Kidney capillary endothelial cell (primary cell): Measurements from ENCODE around the gene CDK9.
"Not testable (repeated sequence)": the region's sequence is repeated elsewhere in the genome, so short reads cannot be mapped to it uniquely, and the experiment has no call there.

Source experiments
- DNase-seq: peaks from one replicate; pipeline ENCODE4 v3.0.0-alpha.2; 2018; ENCODE audit warnings: low spot score

Gene CDK9

GRCh38 chr9:127785933-127786772, at the start of gene CDK9:
Gene CDK9 (plus strand): TSS chr9:127786034. CDS start chr9:127786149, 115 bp downstream.
- no peak for DNase-seq

- DNase-seq, result no peak
Observed at GRCh38 chr9:127738666-127739065, 47.2 kb upstream of the CDK9 start.

- DNase-seq, result no peak
Observed at GRCh38 chr9:127739614-127740330, 46.1 kb upstream of the CDK9 start.

GRCh38 chr9:127741831-127742434, 43.9 kb upstream of the CDK9 start:
- no peak for DNase-seq

GRCh38 chr9:127742435-127743088, 43.3 kb upstream of the CDK9 start:
- DNase-seq, result no peak

GRCh38 chr9:127744398-127745110, 41.3 kb upstream of the CDK9 start:
- DNase-seq, result no peak

- DNase-seq, result no peak
Observed at GRCh38 chr9:127746959-127747569, 38.8 kb upstream of the CDK9 start.

GRCh38 chr9:127749090-127749787, 36.6 kb upstream of the CDK9 start:
- no peak for DNase-seq

GRCh38 chr9:127751269-127752054, 34.4 kb upstream of the CDK9 start:
- no peak for DNase-seq

GRCh38 chr9:127753148-127753547, 32.7 kb upstream of the CDK9 start:
- DNase-seq, result no peak

- no peak for DNase-seq
Observed at GRCh38 chr9:127753622-127754021, 32.2 kb upstream of the CDK9 start.

GRCh38 chr9:127754099-127755060, 31.5 kb upstream of the CDK9 start:
- no peak for DNase-seq

- no peak for DNase-seq
Observed at GRCh38 chr9:127755061-127756060, 30.5 kb upstream of the CDK9 start.

- no peak for DNase-seq
Observed at GRCh38 chr9:127756233-127756632, 29.6 kb upstream of the CDK9 start.

- not testable (repeated sequence) for DNase-seq
Observed at GRCh38 chr9:127756776-127757175, 29.1 kb upstream of the CDK9 start.

- no peak for DNase-seq
Observed at GRCh38 chr9:127758843-127759242, 27.0 kb upstream of the CDK9 start.

- DNase-seq, result no peak
Observed at GRCh38 chr9:127761061-127761460, 24.8 kb upstream of the CDK9 start.
